ENCODE data around the gene AJUBA.
"Not testable (repeated sequence)": the region's sequence is repeated elsewhere in the genome, so short reads cannot be mapped to it uniquely, and the experiment has no call there.

AJUBA gene
- long read RNA-seq, donor 1, full-length matches to known transcripts, result 10 of 10 reads
- long read RNA-seq, donor 1, partial matches to known transcripts, result 0 of 10 reads
- long read RNA-seq, donor 1, other reads (novel, unspliced or antisense), result 0 of 10 reads
- long read RNA-seq, donor 2, full-length matches to known transcripts, result 12 of 12 reads
- long read RNA-seq, donor 2, partial matches to known transcripts, result 0 of 12 reads
- long read RNA-seq, donor 2, other reads (novel, unspliced or antisense), result 0 of 12 reads
- long read RNA-seq, donor 3, full-length matches to known transcripts, result 8 of 8 reads
- long read RNA-seq, donor 3, partial matches to known transcripts, result 0 of 8 reads
- long read RNA-seq, donor 3, other reads (novel, unspliced or antisense), result 0 of 8 reads
- long read RNA-seq, donor 4, full-length matches to known transcripts, result 14 of 14 reads
- long read RNA-seq, donor 4, partial matches to known transcripts, result 0 of 14 reads
- long read RNA-seq, donor 4, other reads (novel, unspliced or antisense), result 0 of 14 reads
- long read RNA-seq, donor 5, full-length matches to known transcripts, result 12 of 12 reads
- long read RNA-seq, donor 5, partial matches to known transcripts, result 0 of 12 reads
- long read RNA-seq, donor 5, other reads (novel, unspliced or antisense), result 0 of 12 reads
- long read RNA-seq, donor 6, full-length matches to known transcripts, result 18 of 67 reads
- long read RNA-seq, donor 6, partial matches to known transcripts, result 49 of 67 reads
- long read RNA-seq, donor 6, other reads (novel, unspliced or antisense), result 0 of 67 reads
- long read RNA-seq, donor 7, result 0 reads
- long read RNA-seq, donor 8, full-length matches to known transcripts, result 15 of 15 reads
- long read RNA-seq, donor 8, partial matches to known transcripts, result 0 of 15 reads
- long read RNA-seq, donor 8, other reads (novel, unspliced or antisense), result 0 of 15 reads

DNA sequence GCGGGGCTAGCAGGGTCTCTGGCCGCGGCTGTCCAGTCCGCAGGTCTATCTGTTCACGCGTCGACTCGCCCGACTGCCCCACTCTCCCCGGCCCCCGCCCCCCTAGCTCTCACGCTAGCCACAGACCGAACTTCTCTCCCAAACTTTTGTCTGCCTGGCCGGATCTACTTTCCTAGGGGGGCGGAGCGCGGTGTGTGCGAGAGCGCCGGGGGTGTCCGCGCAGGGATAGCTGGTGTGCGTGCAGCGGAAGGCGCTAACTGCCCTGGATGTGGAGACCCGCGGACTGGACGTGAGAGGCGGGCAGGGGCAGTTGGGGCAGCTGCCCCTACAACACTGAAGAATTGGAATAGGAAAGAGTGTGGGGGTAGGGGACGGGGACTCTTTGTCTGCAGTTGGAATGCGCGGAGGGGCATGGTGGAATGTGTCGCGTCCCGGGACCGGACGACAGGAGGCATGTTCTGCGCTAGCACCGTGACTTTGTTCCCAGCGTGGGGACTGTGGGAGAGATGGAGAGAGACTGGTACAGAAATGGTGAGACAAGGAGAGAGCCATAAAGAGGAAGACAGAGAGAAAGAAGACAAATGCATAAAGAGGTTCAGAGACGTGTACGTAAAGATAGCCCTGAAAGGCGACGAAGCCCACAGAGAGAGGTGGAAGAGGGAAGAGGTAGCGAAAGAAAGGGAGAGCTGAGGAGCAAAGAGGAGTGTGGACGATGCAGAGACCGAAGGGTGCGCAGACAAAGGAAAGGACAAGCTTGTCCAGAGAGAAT lies at the start of gene AJUBA:
Gene AJUBA (minus strand): TSS at position 75 of the 769 bp plus-strand sequence. CDS start 285 bp downstream, outside the sequence.
- DNase-seq, result peak; percentile 97

DNA sequence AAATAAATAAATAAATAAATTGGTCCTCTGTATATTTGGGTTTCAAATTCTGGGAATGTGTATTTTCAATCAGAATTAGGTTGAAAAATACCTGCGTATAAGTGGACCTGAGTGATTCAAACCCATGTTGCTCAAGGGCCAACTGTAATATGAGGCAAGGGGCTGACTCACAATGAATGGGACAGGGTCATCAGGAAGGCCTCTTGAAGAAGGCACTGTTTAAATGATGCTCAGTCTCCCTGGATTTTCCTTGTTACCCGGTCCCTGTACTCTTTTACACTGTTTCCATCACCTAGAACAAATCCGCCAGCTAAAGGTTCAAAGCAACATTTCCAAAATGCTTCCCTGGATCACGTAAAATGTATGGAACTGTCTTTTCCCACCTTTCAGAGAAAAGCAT lies 48.6 kb upstream of the AJUBA start:
- no peak for DNase-seq

DNA sequence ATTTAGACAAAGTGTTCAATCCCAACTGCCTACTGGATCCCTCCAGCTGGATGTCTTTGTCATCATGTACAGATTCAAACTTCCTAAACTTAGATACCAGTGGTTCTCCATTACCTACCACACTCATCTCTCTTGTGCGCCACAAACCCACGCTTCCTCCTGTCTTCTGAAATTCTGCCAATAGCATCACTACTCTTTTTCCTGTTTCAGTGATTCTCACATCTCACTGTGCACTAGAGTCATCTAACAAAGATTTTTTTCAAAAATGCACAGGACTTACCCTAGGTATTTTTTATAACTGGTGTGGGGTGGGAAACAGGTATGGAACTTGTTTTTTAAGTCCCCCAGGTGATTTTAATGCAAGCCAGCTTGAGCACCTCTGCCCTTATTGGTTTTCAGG lies 46.4 kb upstream of the AJUBA start:
- no peak for DNase-seq

DNA sequence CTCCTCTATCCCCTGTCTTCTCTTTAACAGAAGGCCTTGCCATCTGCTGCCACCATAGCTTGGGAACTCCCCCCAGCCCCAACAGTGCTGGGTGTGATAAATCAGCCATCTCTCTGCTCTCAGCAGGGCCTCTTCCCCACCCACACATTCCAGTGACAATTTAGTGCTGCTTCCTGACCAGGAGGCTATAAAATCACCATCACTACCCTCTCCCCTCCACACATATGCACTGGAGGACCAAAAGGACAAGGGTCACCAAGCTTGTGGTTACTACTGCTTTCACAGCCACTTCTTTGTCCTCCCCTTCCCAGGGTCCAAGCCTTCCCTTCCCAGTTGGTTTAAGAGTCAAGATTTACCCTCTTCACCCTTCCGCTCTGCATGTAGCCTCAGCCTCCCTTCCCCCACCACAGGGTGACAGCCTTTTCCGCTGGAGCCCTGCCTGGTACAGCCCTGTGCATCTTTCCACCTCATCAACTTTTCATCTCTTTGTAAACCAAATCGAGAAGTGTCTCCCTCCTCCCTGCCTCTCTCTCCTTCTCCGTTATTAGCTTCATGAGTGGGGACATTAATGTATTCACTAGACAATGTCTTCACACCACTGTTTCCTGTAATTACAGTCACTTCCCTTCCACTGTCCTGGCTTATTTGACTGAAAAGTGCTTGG lies 42.9 kb upstream of the AJUBA start:
- DNase-seq, result peak; percentile 69

DNA sequence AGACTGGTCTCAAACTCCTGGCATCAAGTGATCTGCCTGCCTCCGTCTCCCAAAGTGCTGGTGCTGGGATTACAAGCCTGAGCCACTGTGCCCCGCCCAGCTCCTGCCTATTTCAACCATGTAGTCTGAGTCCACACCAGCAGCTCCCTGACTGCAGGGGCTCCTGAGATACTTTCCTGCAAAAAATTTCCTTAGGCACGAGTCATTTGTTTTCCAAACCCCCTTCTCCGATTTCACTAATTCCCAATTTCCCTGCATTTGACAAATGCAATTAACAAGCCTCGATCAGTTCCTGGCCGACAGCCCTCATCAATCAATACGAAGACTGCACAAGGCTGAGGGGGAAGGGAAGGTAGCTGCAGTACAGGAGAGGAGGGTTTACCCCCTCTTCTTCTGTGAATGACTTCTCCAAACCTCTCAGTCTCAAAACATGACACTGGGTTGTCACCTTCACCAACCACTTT lies 42.3 kb upstream of the AJUBA start:
- no peak for DNase-seq

DNA sequence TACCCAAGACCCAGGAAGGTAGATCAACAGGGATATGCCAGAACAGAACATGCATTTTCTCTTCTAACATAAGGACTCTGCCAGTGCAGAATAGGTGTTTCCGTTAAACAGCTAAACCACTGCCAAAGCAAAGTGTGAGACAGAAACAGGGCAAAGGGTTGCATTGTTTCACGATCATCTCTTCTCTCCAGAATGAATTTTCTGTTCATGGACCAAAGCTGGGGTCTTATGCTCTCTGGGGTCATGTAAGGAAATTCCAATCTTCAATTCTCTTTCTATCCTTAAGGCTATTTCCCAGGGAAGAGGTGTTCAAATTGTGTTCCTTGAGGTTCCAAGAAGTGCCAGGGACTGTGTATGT lies 41.4 kb upstream of the AJUBA start:
- no peak for DNase-seq

DNA sequence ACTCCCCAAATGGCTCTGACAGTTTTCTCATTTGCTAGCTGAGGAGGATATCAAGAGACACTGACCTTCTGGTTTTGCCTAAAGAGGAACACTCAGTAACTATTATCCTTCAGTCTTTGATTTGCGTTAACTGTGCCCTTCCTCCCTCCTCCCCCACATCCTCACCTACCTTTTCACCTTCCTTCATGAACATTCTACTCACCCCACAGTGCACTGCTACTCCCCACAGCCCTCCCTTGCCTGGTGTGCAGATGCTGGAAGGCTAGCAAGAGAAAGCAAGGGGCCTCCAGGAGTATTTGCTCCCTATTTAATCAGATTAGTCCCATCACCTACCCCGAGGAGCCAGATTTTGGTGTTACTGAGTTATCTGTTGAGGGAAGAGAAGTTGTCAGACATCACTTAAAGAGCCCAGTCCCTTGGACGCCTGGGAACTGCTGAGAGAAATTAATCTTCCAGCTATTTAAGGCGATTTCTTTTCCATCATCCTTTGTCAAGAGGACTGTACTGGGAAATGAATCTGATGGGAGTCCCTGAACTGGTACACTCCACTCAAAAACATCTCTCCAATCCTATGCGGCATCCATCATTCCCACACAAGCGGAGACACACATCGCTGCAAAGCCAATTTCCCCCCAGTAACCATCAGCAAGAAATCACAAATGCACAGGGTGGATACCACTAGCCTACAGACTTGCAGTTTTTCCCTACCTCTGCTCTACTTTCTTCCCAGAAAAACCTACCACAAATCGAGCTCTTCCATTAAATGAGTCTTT lies 40.9 kb upstream of the AJUBA start:
- no peak for DNase-seq

DNA sequence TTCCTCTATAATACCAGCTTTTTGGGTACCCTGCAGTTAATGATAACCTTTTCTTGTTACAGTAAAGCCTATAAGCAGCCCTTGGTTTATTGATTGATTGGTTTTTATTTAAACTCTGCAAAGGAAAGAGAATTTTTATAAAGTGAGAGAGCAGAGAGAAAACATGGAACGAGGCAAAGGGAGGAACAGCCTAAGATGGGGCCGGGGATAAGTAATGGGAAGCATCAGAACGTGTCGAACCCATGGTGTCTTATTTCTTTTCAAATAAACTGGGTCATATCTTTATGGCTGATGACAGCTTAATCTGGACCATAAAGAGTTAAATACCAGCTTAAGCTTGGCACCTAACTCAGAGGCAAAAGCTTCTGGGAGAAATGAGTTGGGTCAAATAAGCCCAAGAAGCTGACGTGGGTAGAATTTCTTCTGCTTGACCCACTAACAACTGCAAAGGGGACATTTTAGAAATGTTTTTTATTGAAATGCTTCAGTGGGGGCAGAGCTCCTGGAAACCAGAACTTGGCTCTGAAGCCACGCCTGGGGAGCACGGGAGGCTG lies 39.6 kb upstream of the AJUBA start:
- no peak for DNase-seq

DNA sequence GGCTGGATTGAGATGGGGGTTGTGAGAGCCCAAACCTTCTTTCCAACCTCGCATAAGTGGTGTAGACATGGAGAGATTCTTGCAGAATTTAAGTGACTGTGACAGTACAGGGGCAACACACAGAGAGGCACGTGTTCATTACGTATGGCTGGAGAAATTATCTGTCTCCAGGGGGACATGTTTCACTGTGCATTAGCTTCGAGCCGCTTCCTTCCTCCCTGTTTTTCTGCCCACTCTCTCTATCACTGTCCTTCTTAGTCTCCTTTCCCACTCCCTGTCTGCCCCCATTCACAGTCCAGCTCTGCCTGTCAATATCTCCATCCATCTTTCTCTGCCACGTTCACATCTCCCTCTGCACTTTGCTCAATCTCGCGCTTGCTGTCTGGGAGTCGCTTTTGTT lies 39.1 kb upstream of the AJUBA start:
- no peak for DNase-seq

DNA sequence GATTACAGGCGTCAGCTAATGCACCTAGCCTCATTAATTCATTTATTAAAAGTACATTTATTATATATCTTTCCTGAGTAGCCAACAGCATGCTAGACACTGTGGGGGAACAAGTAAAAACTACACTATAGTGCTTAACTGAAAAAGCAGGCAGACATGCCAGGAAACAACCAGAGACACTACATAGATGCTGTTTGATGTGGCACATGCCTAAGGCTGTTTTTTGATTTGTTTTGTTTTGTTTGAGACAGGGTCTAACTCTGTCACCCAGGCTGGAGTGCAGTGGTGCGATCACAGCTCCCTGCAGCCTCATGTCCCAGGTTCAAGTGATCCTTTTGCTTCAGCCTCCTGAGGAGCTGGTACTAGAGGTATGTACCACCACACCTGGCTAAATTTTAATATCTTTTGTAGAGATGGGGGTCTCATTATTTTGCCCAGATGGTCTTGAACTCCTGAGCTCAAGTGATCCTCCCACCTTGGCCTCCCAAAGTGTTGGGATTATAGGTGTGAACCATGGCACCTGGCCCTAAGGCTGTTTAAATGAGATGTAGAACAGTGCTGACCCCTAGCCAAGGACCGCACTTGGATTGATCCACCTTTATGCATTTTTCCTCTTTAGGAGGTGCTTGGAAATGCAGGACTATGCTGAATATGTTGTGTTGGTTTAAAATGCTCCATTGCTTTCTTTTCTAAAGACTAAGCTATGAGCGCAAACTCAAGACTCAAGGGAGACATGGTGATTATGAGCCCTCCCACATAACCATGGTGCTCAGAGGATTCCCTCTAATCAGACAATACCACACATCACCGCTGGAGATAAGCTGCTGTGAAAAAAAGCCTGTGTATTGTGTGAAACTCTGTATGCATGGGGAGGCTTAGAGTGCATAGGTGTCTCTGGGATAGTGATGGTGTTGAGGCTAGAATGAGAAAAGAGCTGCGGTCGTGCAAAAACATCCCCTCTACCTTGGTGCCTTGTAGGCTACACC lies 38.1 kb upstream of the AJUBA start:
- no peak for DNase-seq

DNA sequence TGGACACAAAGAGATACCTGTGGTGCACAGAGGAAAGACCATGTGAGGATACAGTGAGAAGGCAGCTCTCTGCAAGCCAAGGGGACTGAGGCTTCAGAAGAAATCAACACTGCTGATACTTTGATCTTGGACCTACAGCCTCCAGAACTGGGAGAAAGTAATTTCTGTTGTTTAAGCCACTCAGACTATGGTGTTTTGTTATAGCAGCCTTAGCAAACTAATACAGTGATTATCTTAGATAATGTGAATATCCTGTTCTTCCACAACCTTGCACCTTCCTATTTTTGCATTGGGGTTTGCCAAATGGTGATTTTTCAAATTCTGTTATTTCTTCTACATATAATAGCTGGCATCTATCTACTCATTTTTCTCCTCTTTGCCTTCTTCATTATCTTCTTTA lies 35.8 kb upstream of the AJUBA start:
- no peak for DNase-seq

DNA sequence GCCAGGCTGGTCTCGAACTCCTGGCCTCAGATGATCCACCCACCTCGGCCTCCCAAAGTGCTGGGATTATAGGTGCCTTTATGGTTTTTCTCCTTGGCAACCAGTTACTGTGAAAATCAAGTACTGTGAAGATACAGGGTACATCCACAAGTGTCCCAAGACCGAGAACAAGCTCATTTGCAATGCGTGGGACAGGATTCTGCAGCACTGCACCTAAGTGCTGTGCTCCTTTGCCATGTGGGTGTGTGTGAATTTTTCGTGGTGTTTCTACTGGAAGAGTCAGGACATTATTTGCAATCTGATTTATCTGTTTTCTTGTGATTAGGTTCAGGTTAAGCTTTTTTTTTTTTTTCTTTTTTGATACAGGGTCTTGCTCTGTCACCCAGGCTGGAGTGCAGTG lies 34.7 kb upstream of the AJUBA start:
- no peak for DNase-seq

DNA sequence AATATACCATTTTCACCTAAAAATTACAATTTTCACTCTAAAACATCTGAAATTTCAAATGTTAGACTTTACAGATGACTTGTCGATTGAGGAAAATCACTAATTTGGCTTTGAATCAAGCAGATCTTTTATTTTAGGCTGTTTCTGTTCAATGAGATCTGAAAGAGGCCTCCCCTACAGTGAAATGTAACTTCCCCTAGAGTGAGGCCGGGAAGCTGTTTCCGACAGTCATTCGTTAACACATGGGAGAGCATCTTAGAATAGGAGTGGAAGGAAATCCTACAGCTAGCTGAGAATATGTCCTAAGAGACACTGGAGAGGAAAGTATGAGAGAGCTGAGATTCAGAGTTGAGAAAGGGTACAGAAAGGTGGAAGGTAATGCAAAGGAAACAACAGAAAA lies 33.3 kb upstream of the AJUBA start:
- DNase-seq, result no peak

DNA sequence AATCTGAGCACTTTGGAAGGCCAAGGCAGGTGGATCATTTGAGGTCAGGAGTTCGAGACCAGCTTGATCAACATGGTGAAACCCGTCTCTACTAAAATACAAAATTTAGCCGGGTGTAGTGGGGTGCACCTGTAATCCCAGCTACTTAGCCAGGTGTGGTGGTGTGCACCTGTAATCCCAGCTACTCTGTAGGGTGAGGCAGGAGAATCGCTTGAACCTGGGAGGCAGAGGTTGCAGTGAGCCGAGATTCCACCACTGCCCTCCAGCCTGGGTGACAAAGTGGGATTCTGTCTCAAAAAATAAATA lies 31.4 kb upstream of the AJUBA start:
- not testable (repeated sequence) for DNase-seq

DNA sequence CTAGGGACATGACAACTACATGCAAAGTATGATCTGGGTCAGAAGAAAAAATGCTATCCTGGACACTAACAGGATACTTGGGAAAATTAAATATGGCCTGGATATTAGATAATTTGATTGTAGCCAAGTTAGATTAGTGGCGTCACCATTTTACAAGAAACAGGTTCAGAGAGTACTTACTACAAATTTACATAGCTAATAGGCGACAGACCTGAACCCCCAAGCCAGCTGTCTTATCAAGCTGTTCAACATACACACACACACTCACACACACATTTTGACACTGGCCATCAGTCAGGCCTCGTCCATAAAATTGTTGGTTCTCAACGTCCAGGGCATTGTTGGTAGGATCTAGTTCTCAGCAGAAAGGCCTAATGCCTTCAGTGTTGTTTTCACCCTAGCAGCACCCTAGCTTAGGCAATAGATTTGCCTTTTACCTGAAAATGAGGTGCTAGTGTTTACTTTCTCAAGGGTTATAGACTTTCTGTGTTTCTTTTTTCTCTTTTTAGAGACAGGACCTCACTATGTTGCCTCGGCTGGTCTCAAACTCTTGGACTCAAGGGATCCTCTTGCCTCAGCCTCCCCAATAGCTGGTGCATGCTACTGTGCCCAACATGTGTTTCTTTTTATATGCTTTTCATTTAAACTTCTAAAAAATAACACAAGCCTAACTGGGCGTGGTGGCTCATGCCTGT lies 30.9 kb upstream of the AJUBA start:
- DNase-seq, result peak; percentile 17

DNA sequence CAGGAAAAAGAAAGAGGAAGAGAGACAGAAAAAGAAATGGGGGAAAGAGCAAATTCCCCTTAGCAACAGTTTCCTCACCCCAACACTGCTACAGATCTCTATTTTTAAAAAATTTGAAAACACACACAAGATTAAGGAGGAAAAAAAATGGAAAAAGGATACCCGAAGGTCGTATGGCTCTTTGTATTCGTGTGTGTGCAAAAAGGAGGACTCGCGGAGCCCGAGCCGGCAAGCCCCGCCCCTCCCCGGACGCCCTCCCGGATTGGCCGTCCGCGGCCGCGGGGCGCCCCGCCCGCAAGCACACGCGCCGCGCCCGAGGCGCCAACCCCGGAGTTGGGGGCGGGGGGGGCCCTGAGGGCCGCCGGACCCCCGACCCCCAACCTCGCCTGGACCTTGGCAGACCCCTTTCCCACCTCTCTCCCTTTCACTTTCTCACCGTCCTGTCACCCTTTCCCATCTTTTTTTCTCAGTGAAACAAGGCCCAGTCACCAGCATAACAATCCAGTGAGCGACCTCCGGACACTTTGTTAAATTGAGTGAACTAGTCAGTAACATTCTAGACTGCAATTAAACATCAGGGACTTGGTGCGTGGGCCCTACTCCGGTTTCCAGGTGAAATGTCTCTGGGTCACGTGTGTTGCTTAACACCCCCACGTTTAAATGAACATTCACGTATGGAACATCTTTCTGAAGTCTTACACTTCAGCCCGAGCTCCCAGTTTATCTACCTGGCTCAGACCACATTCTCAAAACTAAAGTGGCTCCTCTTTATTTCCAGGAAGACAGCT lies 27.8 kb upstream of the AJUBA start, which contains the start of gene C14orf93:
Gene C14orf93 (minus strand): TSS at position 205 of the 788 bp plus-strand sequence. CDS start 11,120 bp downstream, outside the sequence.
- DNase-seq, result peak; percentile 91

DNA sequence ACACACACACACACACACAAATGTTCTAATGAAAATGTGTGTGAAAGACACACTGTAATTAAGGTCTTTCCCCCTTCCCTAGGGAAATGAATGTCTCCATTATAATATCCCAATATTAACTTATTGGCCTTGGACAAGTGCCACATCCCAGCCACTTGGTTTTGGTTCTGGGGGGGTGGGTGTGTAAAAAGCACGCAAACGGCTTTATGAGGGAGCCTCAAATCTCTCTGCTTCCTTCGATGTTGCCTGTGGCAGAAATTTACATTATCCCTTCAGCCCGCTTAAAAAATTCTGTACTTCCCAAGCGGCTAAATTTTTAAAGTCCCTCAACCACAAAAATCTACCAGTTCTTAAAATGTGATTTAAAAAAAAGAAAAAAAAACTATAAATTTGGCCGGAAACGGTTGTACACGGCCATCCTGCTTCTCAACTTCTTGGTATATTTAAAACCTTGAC lies 27.2 kb upstream of the AJUBA start:
- DNase-seq, result no peak

DNA sequence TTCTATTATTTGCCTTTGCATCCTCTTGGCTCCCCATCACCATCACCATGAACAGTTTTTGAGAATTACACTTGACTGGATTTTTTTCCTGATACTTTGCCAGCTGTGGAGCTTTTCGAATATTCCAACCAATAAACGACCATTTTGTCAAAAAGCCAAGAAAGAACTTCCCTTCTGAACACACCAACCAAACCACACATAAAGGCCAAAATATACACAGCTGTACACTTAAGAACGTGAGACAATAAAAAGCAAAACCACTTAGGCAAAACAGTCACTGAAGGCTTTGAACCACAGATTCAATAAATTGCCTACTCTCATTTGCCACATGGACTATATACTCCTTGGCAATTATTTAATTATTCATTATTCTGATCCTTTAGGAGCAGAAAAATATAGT lies 26.5 kb upstream of the AJUBA start:
- no peak for DNase-seq

All from right kidney (tissue), 9 donors.